ENCODE measurements around the gene WDR37.

Gene WDR37

GRCh38 chr10:1169186-1169885, 113.2 kb downstream of the WDR37 start:
- Histone ChIP-seq H2AFZ (ENCODE audit: low read length, unreplicated experiment) (no peak overlapping the region), H3K79me2 (ENCODE audit: control insufficient read depth, insufficient read depth, low read length, unreplicated experiment) (no peaks in the 10 kb centered on the region), H3K36me3 (ENCODE audit: insufficient read depth, low read length) (no peaks in the 10 kb centered on the region), H3K27me3 (ENCODE audit: insufficient read depth, low read length) (peaks cover 4% of the 10 kb centered on the region; the same call in 1 of the 2 replicates), H3K4me3 (ENCODE audit: low read depth, low read length) (no peak overlapping the region), H3K4me1 (ENCODE audit: control insufficient read depth, insufficient read depth, low read length, unreplicated experiment) (no peaks in the 10 kb centered on the region), H3K27ac (ENCODE audit: low read depth, low read length) (no peak overlapping the region)

- no peaks in the 10 kb centered on the region for H3K4me1 ChIP-seq (ENCODE audit: control insufficient read depth, insufficient read depth, low read length, unreplicated experiment)
- H3K27me3 ChIP-seq (ENCODE audit: insufficient read depth, low read length), result peaks cover 4% of the 10 kb centered on the region; the same call in 1 of the 2 replicates
- H3K36me3 ChIP-seq (ENCODE audit: insufficient read depth, low read length), result no peaks in the 10 kb centered on the region
- no peak overlapping the region for H2AFZ ChIP-seq (ENCODE audit: low read length, unreplicated experiment)
- H3K4me3 ChIP-seq (ENCODE audit: low read depth, low read length), result no peak overlapping the region
- no peak overlapping the region for H3K27ac ChIP-seq (ENCODE audit: low read depth, low read length)
- no peaks in the 10 kb centered on the region for H3K79me2 ChIP-seq (ENCODE audit: control insufficient read depth, insufficient read depth, low read length, unreplicated experiment)
Observed at GRCh38 chr10:1169981-1170866, 114.0 kb downstream of the WDR37 start.

GRCh38 chr10:1170867-1171180, 114.6 kb downstream of the WDR37 start:
- H3K4me1 ChIP-seq (ENCODE audit: control insufficient read depth, insufficient read depth, low read length, unreplicated experiment), result no peaks in the 10 kb centered on the region
- no peak overlapping the region for H3K4me3 ChIP-seq (ENCODE audit: low read depth, low read length)
- H2AFZ ChIP-seq (ENCODE audit: low read length, unreplicated experiment), result no peak overlapping the region
- no peaks in the 10 kb centered on the region for H3K79me2 ChIP-seq (ENCODE audit: control insufficient read depth, insufficient read depth, low read length, unreplicated experiment)
- H3K27me3 ChIP-seq (ENCODE audit: insufficient read depth, low read length), result peaks cover 4% of the 10 kb centered on the region; the same call in 1 of the 2 replicates
- H3K36me3 ChIP-seq (ENCODE audit: insufficient read depth, low read length), result no peaks in the 10 kb centered on the region
- H3K27ac ChIP-seq (ENCODE audit: low read depth, low read length), result no peak overlapping the region

GRCh38 chr10:1171182-1171581, 115.0 kb downstream of the WDR37 start:
- peaks cover 4% of the 10 kb centered on the region; the same call in 1 of the 2 replicates for H3K27me3 ChIP-seq (ENCODE audit: insufficient read depth, low read length)
- no peaks in the 10 kb centered on the region for H3K36me3 ChIP-seq (ENCODE audit: insufficient read depth, low read length)
- no peak overlapping the region for H3K4me3 ChIP-seq (ENCODE audit: low read depth, low read length)
- no peaks in the 10 kb centered on the region for H3K79me2 ChIP-seq (ENCODE audit: control insufficient read depth, insufficient read depth, low read length, unreplicated experiment)
- no peak overlapping the region for H2AFZ ChIP-seq (ENCODE audit: low read length, unreplicated experiment)
- H3K27ac ChIP-seq (ENCODE audit: low read depth, low read length), result no peak overlapping the region
- no peaks in the 10 kb centered on the region for H3K4me1 ChIP-seq (ENCODE audit: control insufficient read depth, insufficient read depth, low read length, unreplicated experiment)

GRCh38 chr10:1171586-1171985, 115.4 kb downstream of the WDR37 start:
- H3K27me3 ChIP-seq (ENCODE audit: insufficient read depth, low read length), result peaks cover 4% of the 10 kb centered on the region; the same call in 1 of the 2 replicates
- H3K79me2 ChIP-seq (ENCODE audit: control insufficient read depth, insufficient read depth, low read length, unreplicated experiment), result no peaks in the 10 kb centered on the region

GRCh38 chr10:1172256-1172984, 116.2 kb downstream of the WDR37 start:
- no peaks in the 10 kb centered on the region for H3K36me3 ChIP-seq (ENCODE audit: insufficient read depth, low read length)
- no peaks in the 10 kb centered on the region for H3K4me1 ChIP-seq (ENCODE audit: control insufficient read depth, insufficient read depth, low read length, unreplicated experiment)
- H2AFZ ChIP-seq (ENCODE audit: low read length, unreplicated experiment), result no peak overlapping the region
- H3K4me3 ChIP-seq (ENCODE audit: low read depth, low read length), result no peak overlapping the region
- H3K79me2 ChIP-seq (ENCODE audit: control insufficient read depth, insufficient read depth, low read length, unreplicated experiment), result no peaks in the 10 kb centered on the region
- H3K27ac ChIP-seq (ENCODE audit: low read depth, low read length), result no peak overlapping the region
- H3K27me3 ChIP-seq (ENCODE audit: insufficient read depth, low read length), result peaks cover 3% of the 10 kb centered on the region; the same call in 1 of the 2 replicates

More at GRCh38 chr10:1171586-1171985, 115.4 kb downstream of the WDR37 start:
- Histone ChIP-seq H3K4me3 (ENCODE audit: low read depth, low read length) (no peak overlapping the region), H3K4me1 (ENCODE audit: control insufficient read depth, insufficient read depth, low read length, unreplicated experiment) (no peaks in the 10 kb centered on the region), H2AFZ (ENCODE audit: low read length, unreplicated experiment) (no peak overlapping the region), H3K27ac (ENCODE audit: low read depth, low read length) (no peak overlapping the region), H3K36me3 (ENCODE audit: insufficient read depth, low read length) (no peaks in the 10 kb centered on the region)

- Histone ChIP-seq H2AFZ (ENCODE audit: low read length, unreplicated experiment) (no peak overlapping the region), H3K36me3 (ENCODE audit: insufficient read depth, low read length) (no peaks in the 10 kb centered on the region), H3K27ac (ENCODE audit: low read depth, low read length) (no peak overlapping the region), H3K79me2 (ENCODE audit: control insufficient read depth, insufficient read depth, low read length, unreplicated experiment) (no peaks in the 10 kb centered on the region), H3K27me3 (ENCODE audit: insufficient read depth, low read length) (no peaks in the 10 kb centered on the region; the same call in 1 of the 2 replicates), H3K4me3 (ENCODE audit: low read depth, low read length) (no peak overlapping the region), H3K4me1 (ENCODE audit: control insufficient read depth, insufficient read depth, low read length, unreplicated experiment) (no peaks in the 10 kb centered on the region)
Observed at GRCh38 chr10:1173091-1173490, 116.9 kb downstream of the WDR37 start.

- H3K79me2 ChIP-seq (ENCODE audit: control insufficient read depth, insufficient read depth, low read length, unreplicated experiment), result no peaks in the 10 kb centered on the region
- no peak overlapping the region for H3K4me3 ChIP-seq (ENCODE audit: low read depth, low read length)
- no peaks in the 10 kb centered on the region for H3K36me3 ChIP-seq (ENCODE audit: insufficient read depth, low read length)
- H2AFZ ChIP-seq (ENCODE audit: low read length, unreplicated experiment), result no peak overlapping the region
- H3K27me3 ChIP-seq (ENCODE audit: insufficient read depth, low read length), result no peaks in the 10 kb centered on the region; the same call in 1 of the 2 replicates
- H3K27ac ChIP-seq (ENCODE audit: low read depth, low read length), result no peak overlapping the region
- no peaks in the 10 kb centered on the region for H3K4me1 ChIP-seq (ENCODE audit: control insufficient read depth, insufficient read depth, low read length, unreplicated experiment)
Observed at GRCh38 chr10:1174022-1174421, 117.8 kb downstream of the WDR37 start.

GRCh38 chr10:1175956-1176565, 119.9 kb downstream of the WDR37 start:
- H3K4me1 ChIP-seq (ENCODE audit: control insufficient read depth, insufficient read depth, low read length, unreplicated experiment), result no peaks in the 10 kb centered on the region
- H3K27me3 ChIP-seq (ENCODE audit: insufficient read depth, low read length), result no peaks in the 10 kb centered on the region
- H3K36me3 ChIP-seq (ENCODE audit: insufficient read depth, low read length), result no peaks in the 10 kb centered on the region
- H3K79me2 ChIP-seq (ENCODE audit: control insufficient read depth, insufficient read depth, low read length, unreplicated experiment), result no peaks in the 10 kb centered on the region
- no peak overlapping the region for H3K4me3 ChIP-seq (ENCODE audit: low read depth, low read length)
- H3K27ac ChIP-seq (ENCODE audit: low read depth, low read length), result no peak overlapping the region
- no peak overlapping the region for H2AFZ ChIP-seq (ENCODE audit: low read length, unreplicated experiment)

GRCh38 chr10:1177936-1178335, 121.8 kb downstream of the WDR37 start:
- 0 out of 2 replicates have a peak, but pooled peaks cover 4% of the 10 kb centered on the region for H3K27me3 ChIP-seq (ENCODE audit: insufficient read depth, low read length)
- no peak overlapping the region for H2AFZ ChIP-seq (ENCODE audit: low read length, unreplicated experiment)
- no peaks in the 10 kb centered on the region for H3K36me3 ChIP-seq (ENCODE audit: insufficient read depth, low read length)
- no peak overlapping the region for H3K27ac ChIP-seq (ENCODE audit: low read depth, low read length)
- H3K79me2 ChIP-seq (ENCODE audit: control insufficient read depth, insufficient read depth, low read length, unreplicated experiment), result no peaks in the 10 kb centered on the region
- no peak overlapping the region for H3K4me3 ChIP-seq (ENCODE audit: low read depth, low read length)
- no peaks in the 10 kb centered on the region for H3K4me1 ChIP-seq (ENCODE audit: control insufficient read depth, insufficient read depth, low read length, unreplicated experiment)

Measured in ACC112 (cell line).